Measurements from ENCODE around the gene MYH15.

MYH15 gene

DNA sequence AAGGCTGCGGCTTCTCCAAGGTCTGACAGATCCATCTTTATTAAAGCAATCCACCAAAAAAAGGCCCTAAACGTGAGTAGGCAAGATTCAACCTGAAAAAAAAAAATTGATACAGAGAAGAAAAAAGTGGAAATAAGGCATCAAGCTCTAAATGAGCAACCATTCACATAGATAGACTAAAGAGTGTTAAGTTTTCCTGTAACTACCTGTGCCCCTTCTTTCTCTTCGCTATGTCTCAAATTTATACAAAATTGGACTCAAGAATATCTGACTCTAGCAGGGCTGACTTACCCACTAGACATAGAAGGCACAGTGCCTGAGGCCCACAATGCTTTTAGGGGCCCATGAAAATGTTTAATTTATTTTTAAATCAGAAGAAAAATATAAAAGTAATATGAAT, at the start of gene MYH15:
Gene MYH15 (minus strand): TSS at position 101 of the 400 bp plus-strand sequence. CDS start 66 bp downstream, at position 35.
- DNase-seq: no peak

- no peak for DNase-seq
Observed at GRCh38 chr3:108555966-108556581, 45.7 kb upstream of the MYH15 start.

- DNase-seq: no peak
Observed at GRCh38 chr3:108554913-108555571, 44.6 kb upstream of the MYH15 start.

DNA sequence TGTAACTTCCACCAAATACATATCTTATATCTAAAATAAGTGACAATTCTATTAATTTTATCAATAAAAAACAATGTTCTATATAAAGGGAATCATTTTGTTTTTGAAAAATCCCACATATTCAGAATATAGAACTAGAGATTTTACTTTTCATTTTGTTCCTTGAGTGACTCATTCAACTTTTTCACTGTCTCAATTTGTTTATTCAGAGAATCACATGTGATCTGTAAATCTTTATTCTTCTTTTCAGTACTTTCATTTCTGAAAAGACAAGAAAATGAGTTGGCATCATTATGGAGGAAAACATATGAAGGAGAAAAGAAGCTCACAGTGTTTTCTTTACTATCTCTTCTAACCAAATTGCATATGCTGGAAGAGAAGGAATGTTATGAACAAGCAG, 43.8 kb upstream of the MYH15 start:
- no peak for DNase-seq

GRCh38 chr3:108552267-108553159, 42.1 kb upstream of the MYH15 start:
- DNase-seq: peak; percentile 27

DNA sequence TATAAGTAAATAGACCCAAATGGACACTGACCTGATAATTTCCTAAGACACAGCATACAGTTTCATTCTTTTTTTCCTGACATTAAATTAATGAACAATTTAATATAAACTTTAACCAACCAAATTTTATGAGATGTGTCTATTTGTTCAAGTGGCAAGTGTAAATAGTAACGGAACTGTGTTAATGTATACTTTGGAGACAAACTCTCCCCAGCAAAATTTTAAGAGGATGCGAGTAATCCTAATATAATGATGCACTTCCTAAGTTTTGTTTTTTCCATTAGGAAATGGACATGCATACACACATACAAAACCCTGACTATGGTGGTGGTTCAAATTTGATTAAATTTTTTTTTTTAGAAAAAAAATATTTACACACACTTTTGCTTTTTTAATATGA, 38.5 kb upstream of the MYH15 start:
- DNase-seq: no peak

DNA sequence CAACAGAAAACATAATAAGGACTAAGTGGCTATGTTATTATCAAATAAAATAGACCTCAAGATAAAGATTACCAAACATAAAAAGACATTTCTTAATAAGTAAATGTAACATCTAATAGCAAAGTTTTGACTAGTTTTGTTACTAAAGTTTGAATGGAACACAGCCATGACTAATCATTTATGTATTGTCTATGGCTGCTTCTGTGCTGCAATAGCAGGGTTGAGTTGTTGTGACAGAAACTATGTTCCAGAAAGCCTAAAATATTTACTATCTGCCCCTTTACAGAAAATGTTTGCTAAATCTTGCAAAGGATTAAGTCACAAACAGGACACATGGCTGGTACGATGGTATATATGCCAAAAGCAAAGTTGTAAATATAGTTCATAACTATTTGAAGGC, 37.9 kb upstream of the MYH15 start:
- no peak for DNase-seq

GRCh38 chr3:108546692-108547091, 36.3 kb upstream of the MYH15 start:
- no peak for DNase-seq

GRCh38 chr3:108546247-108546646, 35.9 kb upstream of the MYH15 start:
- DNase-seq: no peak

DNA sequence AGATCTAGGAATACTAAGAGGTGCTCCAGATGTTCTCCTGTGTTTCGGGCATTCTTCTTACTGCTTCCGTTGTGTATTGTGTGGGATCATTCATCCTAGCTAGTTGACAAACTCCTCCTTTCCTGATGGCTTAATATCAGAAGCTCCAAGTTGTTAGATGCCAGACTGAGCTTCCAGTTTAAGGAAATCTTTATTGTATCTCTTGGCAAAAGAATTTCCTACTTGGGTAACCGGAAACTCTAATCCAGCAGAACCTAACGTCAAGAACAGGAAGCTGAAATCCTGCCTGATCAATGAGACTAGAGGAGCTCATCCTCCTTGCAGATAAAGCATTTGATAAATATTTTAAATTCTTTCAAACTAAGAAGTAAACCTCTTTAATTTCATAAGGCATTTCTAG, 27.7 kb upstream of the MYH15 start:
- DNase-seq: no peak

- DNase-seq: no peak
Observed at GRCh38 chr3:108528459-108529252, 18.3 kb upstream of the MYH15 start.

DNA sequence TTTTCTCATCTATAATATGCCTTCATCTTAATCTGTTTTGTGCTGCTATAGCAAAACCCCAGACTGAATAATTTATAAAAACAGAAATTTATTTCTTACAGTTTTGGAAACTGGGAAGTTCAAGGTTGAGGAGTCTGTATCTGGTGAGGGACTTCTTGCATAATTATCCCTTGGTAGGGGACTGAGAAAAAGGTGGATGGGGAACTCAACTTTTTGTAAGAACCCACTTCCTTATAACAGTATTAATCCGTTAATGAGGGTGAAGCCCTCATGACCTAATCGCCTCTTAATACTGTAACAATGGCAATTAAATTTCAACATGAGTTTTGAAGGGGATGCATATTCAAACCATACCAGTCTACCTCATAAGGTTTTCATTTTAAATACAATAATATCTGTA, 17.4 kb upstream of the MYH15 start:
- DNase-seq: no peak

- DNase-seq: no peak
Observed at GRCh38 chr3:108527109-108527508, 16.7 kb upstream of the MYH15 start.

DNA sequence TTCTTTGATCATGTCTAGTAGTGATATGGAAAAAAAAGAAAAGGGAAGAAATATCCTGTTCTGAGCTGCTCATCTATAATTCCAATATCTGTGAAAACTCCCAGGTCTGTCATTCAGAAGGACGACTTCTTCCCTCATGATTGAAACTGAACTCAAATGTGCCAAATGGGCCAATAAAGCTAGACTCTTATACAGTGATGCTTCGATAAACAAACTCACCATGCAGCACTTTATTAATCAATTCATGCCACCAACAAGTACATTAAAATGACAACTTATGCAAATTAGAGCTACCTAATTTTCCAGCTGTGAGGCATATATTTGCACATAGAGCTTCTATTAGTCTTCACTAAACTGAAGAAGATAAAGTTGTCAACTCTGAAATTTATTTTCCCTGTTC, 15.6 kb upstream of the MYH15 start:
- no peak for DNase-seq

GRCh38 chr3:108525256-108525655, 14.9 kb upstream of the MYH15 start:
- no peak for DNase-seq

DNA sequence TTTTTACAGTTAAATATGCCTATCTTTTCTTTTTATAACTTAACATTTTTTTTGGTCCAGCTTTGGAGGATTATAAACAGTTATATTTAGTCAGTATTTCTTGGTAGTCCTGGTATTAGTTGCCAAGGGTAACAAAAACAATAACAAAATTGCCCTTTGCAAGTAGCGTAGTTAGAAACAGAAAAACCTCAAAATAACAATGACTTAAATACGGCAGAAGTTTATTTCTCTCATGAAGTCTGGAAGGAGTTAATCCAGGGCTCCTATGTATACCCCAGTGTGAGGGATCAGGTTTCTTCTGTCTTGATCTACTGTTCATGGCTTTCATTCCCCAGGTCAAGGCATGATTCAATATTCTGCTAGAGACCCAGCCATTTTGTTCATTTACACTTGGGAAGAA, 14.1 kb upstream of the MYH15 start:
- DNase-seq: no peak

DNA sequence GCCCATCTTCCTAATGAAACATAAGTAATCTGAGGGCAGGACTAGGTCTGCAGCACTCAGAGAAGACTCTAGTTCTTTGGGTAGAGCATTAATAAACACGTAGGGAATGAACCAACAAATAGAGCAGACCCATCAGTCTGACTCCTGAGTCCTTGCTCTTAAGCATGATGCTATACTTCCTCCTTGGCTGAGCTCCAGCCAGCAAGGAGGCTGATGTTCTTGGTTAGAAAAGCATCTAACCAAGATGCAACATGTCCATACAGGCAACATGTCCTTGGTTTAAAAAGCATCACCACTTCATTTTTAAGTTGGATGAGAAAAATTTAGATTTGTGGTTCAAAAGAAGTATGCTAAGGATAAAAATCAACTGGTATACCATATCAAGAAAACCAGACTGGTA, 8.5 kb upstream of the MYH15 start:
- no peak for DNase-seq

- DNase-seq: no peak
Observed at GRCh38 chr3:108516881-108517280, 6.5 kb upstream of the MYH15 start.

GRCh38 chr3:108513961-108514360, 3.6 kb upstream of the MYH15 start:
- DNase-seq: no peak

DNA sequence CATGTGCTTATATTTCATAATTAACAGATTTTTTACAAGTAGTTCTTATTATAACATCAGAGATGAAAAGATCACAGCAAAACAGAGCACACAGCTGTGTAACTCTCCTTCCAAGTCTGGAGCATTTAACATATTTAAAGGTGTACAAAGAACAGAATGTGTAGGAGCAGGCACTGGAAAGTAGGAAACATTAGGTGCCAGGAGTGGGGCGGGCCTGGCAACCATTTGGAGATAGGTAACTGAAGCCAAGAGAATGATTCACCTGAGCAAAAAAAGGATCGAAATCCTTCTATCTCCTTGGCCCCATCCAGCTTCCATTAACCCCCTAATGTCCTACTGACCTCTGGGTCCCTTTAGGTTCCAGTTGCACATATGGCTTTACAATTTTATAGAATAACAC, 2.3 kb upstream of the MYH15 start:
- DNase-seq: no peak

DNA sequence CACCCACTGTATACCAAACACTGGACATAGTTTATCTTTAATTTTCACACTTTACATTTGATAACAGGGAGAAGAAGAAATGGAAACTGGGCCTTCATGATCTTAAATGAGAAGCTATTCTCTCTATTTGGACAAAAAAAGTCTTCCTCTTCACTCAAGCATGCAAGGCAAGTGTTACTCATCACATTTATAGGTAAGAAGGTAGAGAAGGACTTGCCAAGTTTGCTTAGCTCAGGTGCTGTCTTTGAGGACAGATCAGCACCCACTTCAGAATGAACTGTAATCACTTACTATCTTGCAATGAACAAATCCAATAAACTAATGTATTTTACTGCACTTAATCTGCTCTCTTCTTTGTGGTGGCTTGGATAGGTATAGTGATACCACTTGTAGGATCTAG, 1.1 kb upstream of the MYH15 start:
- DNase-seq: no peak

DNA sequence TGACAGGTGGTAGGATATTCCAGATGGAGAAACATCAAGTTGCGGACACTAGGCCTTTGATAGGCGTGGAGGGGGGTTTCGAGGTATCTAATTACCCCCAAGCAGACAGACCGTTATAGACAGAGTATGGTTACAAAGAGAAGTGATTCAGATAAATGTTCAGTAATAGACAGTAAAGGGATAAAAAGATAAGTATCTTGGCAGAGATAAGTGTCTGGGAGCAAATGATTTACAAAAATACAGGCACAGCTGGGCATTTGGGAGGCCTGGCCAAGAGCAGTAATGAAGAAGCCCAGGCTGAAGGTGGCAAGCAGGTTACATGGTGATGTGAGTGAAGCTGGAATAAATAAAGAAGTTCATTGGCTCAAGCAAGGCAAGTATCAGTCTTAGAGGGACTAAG, 659 bp upstream of the MYH15 start:
- no peak for DNase-seq

- no peak for DNase-seq
Observed at GRCh38 chr3:108509871-108510270, 525 bp downstream of the MYH15 start.

Measured in activated CD4-positive, alpha-beta T cell treated with anti-CD3 and anti-CD28 coated beads, Interleukin-2, Interleukin-6, amounts not matched to agents 100 ng/mL and 50 ng/mL, durations not matched to agents 16 hours and 8 hours (primary cell).